HG02981 (cell line): ENCODE results near the gene DPYSL3.

Experiments used
- ATAC-seq: cut with Tn5 transposase; IDR thresholded peaks from one replicate; pipeline ENCODE4 v1.9.1; 2021; ENCODE audit warnings: mild to moderate bottlenecking, moderate library complexity; ENCODE audit not compliant: unreplicated experiment

Gene DPYSL3

GRCh38 chr5:147441191-147441695 is 68.6 kb downstream of the DPYSL3 start:
- ATAC-seq: no peak

- ATAC-seq: no peak
These were observed 70.6 kb downstream of the DPYSL3 start for GRCh38 chr5:147439254-147439653.

- no peak for ATAC-seq
These were observed 72.7 kb downstream of the DPYSL3 start for GRCh38 chr5:147437161-147437596.

- no peak for ATAC-seq
These were observed 73.3 kb downstream of the DPYSL3 start for GRCh38 chr5:147436596-147436995.

- ATAC-seq: no peak
These were observed 75.8 kb downstream of the DPYSL3 start for GRCh38 chr5:147434049-147434448.

- ATAC-seq: no peak
These were observed 77.5 kb downstream of the DPYSL3 start for GRCh38 chr5:147432323-147432722.

- ATAC-seq: no peak
These were observed 78.3 kb downstream of the DPYSL3 start for GRCh38 chr5:147431586-147431985.

- no peak for ATAC-seq
These were observed 79.2 kb downstream of the DPYSL3 start for GRCh38 chr5:147430628-147431027.

- no peak for ATAC-seq
These were observed 82.1 kb downstream of the DPYSL3 start for GRCh38 chr5:147427521-147428401.

GRCh38 chr5:147426640-147427327 is 83.1 kb downstream of the DPYSL3 start:
- ATAC-seq: no peak

GRCh38 chr5:147418613-147419012 is 91.3 kb downstream of the DPYSL3 start:
- no peak for ATAC-seq

GRCh38 chr5:147417135-147417813 is 92.6 kb downstream of the DPYSL3 start:
- no peak for ATAC-seq

- no peak for ATAC-seq
These were observed 94.2 kb downstream of the DPYSL3 start for GRCh38 chr5:147415651-147416050.

- no peak for ATAC-seq
These were observed 96.6 kb downstream of the DPYSL3 start for GRCh38 chr5:147413266-147413665.

GRCh38 chr5:147412561-147412960 is 97.3 kb downstream of the DPYSL3 start:
- no peak for ATAC-seq

- no peak for ATAC-seq
These were observed 98.2 kb downstream of the DPYSL3 start for GRCh38 chr5:147411359-147412319.

- ATAC-seq: no peak
These were observed 99.1 kb downstream of the DPYSL3 start for GRCh38 chr5:147410496-147411358.

GRCh38 chr5:147408980-147409379 is 100.9 kb downstream of the DPYSL3 start:
- no peak for ATAC-seq

GRCh38 chr5:147407094-147407681 is 102.7 kb downstream of the DPYSL3 start:
- ATAC-seq: no peak
